HEK293 (cell line): Measurements from ENCODE around the gene TBX6.

Experiments used
- ZBTB1 ChIP-seq: fragments of 450-650 bp; formaldehyde crosslinking; IDR thresholded peaks from 2 replicates; pipeline ENCODE4 v1.5.1; 2016; ENCODE audit warnings: missing biosample characterization, missing genetic modification characterization
- ZNF274 ChIP-seq, 2 experiments: fragments of 200-500 bp in 1 of 2; fragments of 450-650 bp in 1 of 2; sonication (Bioruptor generic) in 1 of 2; formaldehyde crosslinking in 1 of 2; IDR thresholded peaks; 2 replicates each; pipeline versions ENCODE4 v1.5.1 to v1.6.1; 2014 to 2016; ENCODE audit warnings: borderline replicate concordance in 1 of 2, inconsistent platforms in 1 of 2, low read length in 1 of 2, missing biosample characterization in 1 of 2, missing genetic modification characterization in 1 of 2

DNA sequence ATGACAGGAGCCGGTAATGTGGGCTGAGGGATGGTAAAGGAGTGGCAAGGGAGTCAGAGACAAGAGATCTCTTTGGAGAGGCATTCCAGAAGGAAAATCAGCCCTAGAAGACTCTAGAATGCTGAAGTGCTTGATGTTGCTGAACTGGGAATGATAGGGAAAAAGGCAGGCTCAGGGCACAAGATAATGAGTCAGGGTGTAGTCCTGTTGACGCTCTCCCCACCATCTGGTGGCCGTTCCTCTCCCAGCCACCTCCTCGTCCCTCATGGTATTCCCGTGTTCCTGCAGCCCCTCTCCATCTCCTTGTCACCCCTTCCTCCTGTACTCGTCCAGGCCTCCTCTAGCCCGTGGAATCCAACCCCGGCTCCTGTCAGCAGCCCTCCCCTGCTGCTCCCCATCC, 37.3 kb downstream of the TBX6 start:
- TF ChIP-seq ZNF274 (IDR thresholded peaks at IDR 0.05; ENCODE audit: low read length) (no peak), ZNF274 (tag by site-specific recombination; IDR thresholded peaks at IDR 0.05; ENCODE audit: borderline replicate concordance) (no peak), ZBTB1 (tag by site-specific recombination) (no peak)
